Activated naive CD8-positive, alpha-beta T cell (primary cell): Measurements from ENCODE around the gene PAPSS2.

Experiments used
- H3K27ac Mint-ChIP-seq: one replicate; pipeline ENCODE4 v1.8.0; 2021; ENCODE audit warnings: mixed read lengths
- H3K27me3 Mint-ChIP-seq: one replicate; pipeline ENCODE4 v1.8.0; 2021; ENCODE audit warnings: mixed read lengths
- H3K36me3 Mint-ChIP-seq: one replicate; pipeline ENCODE4 v1.8.0; 2021; ENCODE audit warnings: mixed read lengths
- H3K4me1 Mint-ChIP-seq: one replicate; pipeline ENCODE4 v1.8.0; 2021; ENCODE audit warnings: low read depth, mixed read lengths
- H3K4me3 Mint-ChIP-seq: one replicate; pipeline ENCODE4 v1.8.0; 2021; ENCODE audit warnings: mild to moderate bottlenecking, mixed read lengths
- H3K9me3 Mint-ChIP-seq: one replicate; pipeline ENCODE4 v1.8.0; 2021; ENCODE audit warnings: low read depth, mixed read lengths

PAPSS2 gene

DNA sequence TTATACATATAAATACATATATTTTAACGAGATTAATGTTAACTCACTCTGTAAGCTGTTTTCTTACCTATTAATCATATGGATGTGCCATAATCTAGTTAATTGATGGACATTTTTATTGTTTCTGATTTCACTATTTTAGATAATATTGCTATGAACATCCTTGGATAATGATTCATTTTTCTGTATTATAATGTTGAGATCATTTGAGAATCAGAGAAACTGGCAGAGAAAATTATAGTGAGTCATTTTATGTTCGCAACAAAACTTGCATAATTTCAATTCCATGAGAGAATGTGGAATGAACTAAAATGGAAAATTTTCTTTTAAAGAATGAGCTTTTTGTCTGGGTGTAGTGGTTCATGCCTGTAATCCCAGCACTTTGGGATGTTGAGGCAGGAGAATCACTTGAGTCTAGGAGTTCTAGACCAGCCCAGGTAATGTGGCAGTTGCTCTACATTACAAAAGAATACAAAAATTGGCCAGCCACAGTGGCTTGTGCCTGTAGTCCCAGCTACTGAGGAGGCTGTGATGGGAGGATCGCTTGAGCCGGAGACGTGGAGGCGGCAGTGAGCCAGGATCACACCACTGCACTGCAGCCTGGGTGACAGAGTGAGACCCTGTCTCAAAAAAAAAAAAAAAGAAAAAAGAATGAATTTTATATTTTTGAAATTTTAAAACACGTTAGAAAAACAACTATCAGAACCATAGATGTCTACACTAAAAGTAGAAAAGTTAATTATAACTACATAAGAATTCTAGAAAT, 40.5 kb downstream of the PAPSS2 start:
- Mint-ChIP-seq H3K4me3 (no peak overlapping the region), H3K36me3 (no peaks in the 10 kb centered on the region), H3K27me3 (peaks cover 2% of the 10 kb centered on the region), H3K9me3 (no peaks in the 10 kb centered on the region), H3K4me1 (no peaks in the 10 kb centered on the region), H3K27ac (no peak overlapping the region)

DNA sequence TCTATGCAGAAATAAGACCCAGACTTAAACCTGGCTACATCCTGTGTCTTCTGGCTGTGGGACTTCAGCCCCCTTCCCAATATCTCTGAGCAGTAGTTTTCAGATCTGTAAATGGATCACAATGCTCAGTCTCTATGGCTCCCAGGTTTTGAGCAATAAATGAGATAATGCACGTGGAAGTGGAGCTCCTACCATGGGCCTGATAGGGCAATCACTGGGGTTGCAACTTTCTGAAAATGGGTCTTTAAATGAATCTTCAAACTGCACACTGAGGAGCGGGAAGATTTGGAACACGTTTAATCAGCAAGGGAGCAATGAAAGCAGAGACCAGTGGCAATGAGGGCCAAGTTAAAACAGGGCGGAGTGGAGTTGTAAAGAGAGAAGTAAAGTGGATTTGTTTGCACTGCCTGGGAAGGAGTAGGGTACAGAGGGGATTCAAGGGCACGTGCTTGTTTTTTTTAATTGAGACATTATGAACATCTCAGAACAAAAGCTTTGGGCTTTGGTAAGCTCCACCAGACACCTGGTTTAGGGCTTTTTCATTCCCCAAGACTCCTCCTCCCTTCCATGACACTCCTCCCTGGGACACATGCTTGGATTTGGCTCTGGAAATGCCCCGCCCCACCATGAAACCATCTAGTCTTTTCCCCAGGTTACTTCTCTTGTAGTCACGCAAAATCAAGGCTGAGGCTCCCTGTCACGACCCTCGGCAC, 42.7 kb downstream of the PAPSS2 start:
- no peaks in the 10 kb centered on the region for H3K9me3 Mint-ChIP-seq

DNA sequence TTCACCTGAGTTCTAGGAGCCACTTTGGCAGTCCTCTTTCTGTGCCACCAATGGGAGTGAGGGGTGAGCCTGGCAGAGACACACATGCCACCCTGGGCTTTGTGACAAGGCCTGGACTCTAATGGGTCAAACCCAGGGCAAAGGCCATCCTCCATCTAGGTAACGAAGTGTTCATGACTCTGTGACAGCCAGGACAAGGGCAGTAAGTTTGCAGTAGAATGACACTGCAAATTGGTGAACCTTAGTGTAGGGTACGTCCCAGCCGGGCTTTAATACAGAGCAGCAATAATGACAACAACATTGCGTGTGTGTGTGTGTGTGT, 43.3 kb downstream of the PAPSS2 start:
- no peaks in the 10 kb centered on the region for H3K9me3 Mint-ChIP-seq
- H3K4me1 Mint-ChIP-seq, result no peaks in the 10 kb centered on the region
- H3K27ac Mint-ChIP-seq, result no peak overlapping the region
- H3K4me3 Mint-ChIP-seq, result no peak overlapping the region
- no peaks in the 10 kb centered on the region for H3K36me3 Mint-ChIP-seq
- H3K27me3 Mint-ChIP-seq, result peaks cover 4% of the 10 kb centered on the region

More for the DNA sequence above, 42.7 kb downstream of the PAPSS2 start:
- Mint-ChIP-seq H3K4me1 (no peaks in the 10 kb centered on the region), H3K27me3 (peaks cover 4% of the 10 kb centered on the region), H3K27ac (no peak overlapping the region), H3K36me3 (no peaks in the 10 kb centered on the region), H3K4me3 (no peak overlapping the region)

DNA sequence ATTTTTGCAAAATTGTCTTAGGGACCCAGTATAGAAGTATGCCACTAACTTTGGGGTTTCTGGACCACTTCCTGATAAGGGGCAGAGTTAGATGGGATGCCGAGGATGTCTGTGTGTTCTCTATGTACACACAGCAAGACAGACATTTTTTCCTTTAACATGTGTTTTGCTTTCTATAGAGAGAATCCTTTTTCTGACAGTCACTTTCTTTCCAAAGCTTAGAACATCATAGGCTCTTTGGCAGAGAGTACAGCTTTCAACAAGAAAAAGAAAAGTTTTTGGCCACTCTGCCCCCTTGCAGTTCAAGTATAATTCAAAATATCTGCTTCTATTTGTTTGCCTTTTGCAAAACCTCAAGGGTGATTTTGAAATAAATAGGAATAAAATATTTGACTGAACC, 44.1 kb downstream of the PAPSS2 start:
- Mint-ChIP-seq H3K27me3 (peaks cover 3% of the 10 kb centered on the region), H3K36me3 (no peaks in the 10 kb centered on the region), H3K27ac (no peak overlapping the region), H3K9me3 (no peaks in the 10 kb centered on the region), H3K4me1 (no peaks in the 10 kb centered on the region), H3K4me3 (no peak overlapping the region)

DNA sequence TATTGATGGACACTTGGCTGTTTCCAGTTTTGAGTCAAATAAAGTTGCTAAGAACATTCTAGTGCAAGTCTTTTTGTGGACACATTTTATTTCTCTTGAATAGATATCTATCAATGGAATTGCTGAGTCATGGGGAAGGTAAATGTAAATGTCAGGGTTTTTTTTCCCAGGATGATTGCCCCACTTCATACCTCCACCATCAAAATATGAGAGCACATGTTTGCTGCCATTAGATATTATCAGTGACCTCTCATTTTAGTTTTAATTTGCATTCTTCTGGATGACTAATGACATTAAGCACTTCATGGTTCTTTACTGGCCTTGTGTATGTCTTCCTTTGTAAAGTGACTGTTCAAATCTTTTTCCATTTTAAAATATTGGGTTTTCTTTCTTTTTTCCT, 45.7 kb downstream of the PAPSS2 start:
- Mint-ChIP-seq H3K9me3 (no peaks in the 10 kb centered on the region), H3K4me1 (no peaks in the 10 kb centered on the region), H3K27me3 (peaks cover 3% of the 10 kb centered on the region), H3K36me3 (no peaks in the 10 kb centered on the region), H3K4me3 (no peak overlapping the region), H3K27ac (no peak overlapping the region)

DNA sequence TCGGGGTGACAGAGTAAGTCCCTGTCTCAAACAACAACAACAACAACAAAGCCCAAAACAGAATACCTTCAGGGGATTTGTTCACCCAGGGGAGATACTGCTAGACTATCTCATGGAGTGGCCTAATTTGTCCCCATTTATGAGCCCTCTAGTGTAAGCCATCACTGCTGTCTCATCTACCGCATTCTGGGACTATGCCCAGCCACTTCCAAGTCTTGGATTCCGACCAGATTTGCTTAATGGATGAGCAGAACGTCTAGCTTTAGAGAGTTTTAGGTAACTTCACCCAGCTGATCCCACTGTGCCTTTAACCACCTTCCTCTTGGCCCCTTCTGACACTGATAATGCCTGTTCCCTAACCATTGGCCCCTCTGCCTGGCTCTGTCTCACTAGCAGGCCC, 47.1 kb downstream of the PAPSS2 start:
- Mint-ChIP-seq H3K4me3 (no peak overlapping the region), H3K27ac (no peak overlapping the region), H3K36me3 (no peaks in the 10 kb centered on the region), H3K27me3 (peaks cover 3% of the 10 kb centered on the region), H3K4me1 (no peaks in the 10 kb centered on the region), H3K9me3 (no peaks in the 10 kb centered on the region)

DNA sequence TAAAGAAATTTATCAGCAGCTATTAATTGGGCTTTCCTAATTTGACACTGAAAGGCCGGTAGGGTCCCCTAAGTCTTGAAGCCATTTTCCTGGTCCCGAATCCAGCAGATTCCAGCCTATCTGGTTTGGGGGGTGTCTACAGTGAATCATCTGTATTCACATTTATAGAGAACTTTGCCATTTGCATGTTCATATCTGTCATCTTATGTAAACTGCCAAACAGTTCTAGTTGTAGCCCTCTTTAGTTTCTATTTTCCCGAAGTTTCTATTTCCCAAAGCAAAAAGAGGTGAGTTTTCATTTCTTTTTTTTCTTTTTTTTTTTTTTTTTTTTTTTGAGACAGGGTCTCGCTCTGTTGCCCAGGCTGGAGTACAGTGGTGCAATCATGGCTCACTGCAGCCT, 47.6 kb downstream of the PAPSS2 start:
- H3K27ac Mint-ChIP-seq, result no peak overlapping the region
- H3K27me3 Mint-ChIP-seq, result peaks cover 3% of the 10 kb centered on the region
- H3K36me3 Mint-ChIP-seq, result no peaks in the 10 kb centered on the region
- H3K9me3 Mint-ChIP-seq, result no peaks in the 10 kb centered on the region
- H3K4me1 Mint-ChIP-seq, result no peaks in the 10 kb centered on the region
- H3K4me3 Mint-ChIP-seq, result no peak overlapping the region

DNA sequence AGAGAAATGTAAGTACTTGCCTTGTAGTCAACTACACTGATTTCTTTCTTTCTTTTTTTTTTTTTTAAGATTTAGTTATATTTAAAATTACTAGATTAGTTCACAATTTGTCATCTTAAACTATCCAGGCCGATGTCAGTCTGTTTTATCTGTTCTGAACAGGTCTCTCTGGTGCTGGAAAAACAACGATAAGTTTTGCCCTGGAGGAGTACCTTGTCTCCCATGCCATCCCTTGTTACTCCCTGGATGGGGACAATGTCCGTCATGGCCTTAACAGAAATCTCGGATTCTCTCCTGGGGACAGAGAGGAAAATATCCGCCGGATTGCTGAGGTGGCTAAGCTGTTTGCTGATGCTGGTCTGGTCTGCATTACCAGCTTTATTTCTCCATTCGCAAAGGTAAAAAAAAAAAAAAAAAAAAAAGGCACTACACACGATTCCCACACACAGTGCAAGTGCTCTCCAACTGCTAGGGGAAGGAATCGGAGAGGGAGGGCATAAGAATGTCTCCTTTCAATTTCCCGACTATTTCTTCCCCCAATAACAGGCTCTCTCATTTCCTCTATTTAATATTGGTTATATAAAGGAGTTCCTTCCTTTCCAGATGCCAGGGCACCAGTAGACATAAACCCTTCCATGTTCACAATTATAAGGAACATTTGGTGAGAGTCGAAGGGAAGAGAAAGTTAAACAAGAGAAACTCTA, 53.4 kb downstream of the PAPSS2 start:
- H3K36me3 Mint-ChIP-seq, result no peaks in the 10 kb centered on the region
- H3K4me3 Mint-ChIP-seq, result no peak overlapping the region
- peaks cover 3% of the 10 kb centered on the region for H3K27me3 Mint-ChIP-seq
- no peaks in the 10 kb centered on the region for H3K9me3 Mint-ChIP-seq
- no peak overlapping the region for H3K27ac Mint-ChIP-seq
- no peaks in the 10 kb centered on the region for H3K4me1 Mint-ChIP-seq

DNA sequence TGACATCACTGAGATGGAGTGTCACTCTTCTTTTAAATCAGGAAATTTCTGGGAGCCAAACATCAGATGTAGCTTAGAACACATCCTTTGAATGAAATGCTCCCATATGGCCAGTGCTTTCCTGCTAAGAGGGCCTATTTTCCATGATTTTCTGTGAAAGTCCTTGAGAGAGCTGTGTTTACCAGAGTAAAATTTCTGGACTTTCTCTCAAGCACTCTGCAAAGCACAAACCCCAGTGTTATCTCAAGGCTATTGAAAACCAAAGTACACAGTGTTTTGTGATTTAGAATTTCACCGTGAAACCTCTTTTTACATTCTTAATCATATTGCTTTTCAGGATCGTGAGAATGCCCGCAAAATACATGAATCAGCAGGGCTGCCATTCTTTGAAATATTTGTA, 54.0 kb downstream of the PAPSS2 start:
- Mint-ChIP-seq H3K27ac (no peak overlapping the region), H3K4me3 (no peak overlapping the region), H3K9me3 (no peaks in the 10 kb centered on the region), H3K4me1 (no peaks in the 10 kb centered on the region), H3K27me3 (peaks cover 3% of the 10 kb centered on the region), H3K36me3 (no peaks in the 10 kb centered on the region)

DNA sequence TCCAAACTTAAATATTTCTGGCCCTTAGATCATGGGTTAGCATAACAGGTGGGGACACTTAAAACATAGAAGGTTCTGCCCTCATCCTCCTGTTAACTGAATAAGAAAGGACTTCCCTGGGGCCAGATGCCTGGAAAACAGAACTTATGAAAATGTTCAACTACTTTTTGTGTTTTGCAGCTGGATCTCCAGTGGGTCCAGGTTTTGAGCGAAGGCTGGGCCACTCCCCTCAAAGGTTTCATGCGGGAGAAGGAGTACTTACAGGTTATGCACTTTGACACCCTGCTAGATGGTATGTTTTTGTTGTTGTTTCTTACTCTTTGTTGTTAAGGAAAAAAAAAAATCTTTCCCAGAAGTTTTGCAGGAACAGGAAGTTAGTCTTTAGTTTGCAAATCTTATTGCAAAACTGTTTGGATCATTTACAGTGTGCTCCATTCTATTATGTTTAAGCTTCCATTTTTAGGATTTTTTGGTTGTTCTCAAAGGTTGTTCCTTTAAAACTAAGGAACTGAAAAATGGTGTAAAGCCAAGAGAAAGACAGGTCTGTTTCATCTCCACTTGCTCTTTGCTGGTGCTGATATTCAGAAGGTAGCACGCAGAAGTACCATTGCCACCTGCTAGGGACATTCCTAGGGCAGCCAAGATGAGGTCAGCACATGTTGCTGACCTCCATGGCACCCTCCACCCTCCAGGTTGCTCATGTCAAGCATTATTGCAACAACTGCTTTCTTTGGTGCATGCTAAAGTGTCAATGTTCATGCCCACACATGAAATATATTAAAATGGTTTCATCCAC, 56.1 kb downstream of the PAPSS2 start:
- Mint-ChIP-seq H3K4me3 (no peak overlapping the region), H3K27ac (no peak overlapping the region), H3K4me1 (no peaks in the 10 kb centered on the region), H3K36me3 (no peaks in the 10 kb centered on the region), H3K9me3 (no peaks in the 10 kb centered on the region), H3K27me3 (peaks cover 3% of the 10 kb centered on the region)

DNA sequence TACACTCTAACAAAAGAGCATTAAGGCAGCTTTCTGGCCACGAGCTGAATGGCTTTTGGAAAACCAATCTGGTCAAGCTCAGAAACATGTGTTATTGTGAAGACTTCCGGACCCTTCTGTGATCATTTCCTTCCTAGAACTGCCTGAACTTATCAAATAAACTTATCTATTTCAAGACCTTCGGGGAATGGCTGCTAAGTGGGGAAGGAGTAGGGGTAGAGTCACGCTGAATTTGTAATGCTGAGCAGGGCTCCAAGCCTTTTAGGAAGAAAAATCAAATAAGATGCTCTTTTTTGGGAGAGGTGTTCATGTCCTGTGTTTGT, 56.6 kb downstream of the PAPSS2 start:
- no peak overlapping the region for H3K4me3 Mint-ChIP-seq
- H3K36me3 Mint-ChIP-seq, result no peaks in the 10 kb centered on the region
- no peaks in the 10 kb centered on the region for H3K4me1 Mint-ChIP-seq
- H3K27ac Mint-ChIP-seq, result no peak overlapping the region
- no peaks in the 10 kb centered on the region for H3K9me3 Mint-ChIP-seq
- H3K27me3 Mint-ChIP-seq, result peaks cover 6% of the 10 kb centered on the region

DNA sequence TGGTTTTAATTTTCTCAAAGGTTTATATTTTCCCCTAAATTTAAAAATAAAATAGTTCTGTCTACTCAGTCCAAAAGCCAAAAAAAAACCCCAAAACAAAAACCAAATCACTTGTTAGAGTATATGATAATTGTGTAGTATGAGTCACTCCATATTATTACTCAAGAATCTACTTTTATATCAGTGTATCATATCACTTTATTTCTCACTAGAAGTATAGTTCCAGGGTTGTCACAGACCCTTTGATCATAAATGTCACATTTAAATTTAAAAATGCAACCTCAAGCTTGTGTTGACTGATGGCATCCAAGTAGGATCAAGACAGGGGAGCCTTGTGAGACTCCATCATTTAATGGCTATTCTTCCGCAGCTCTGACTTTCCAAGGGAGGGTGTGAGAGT, 61.0 kb downstream of the PAPSS2 start:
- peaks cover 10% of the 10 kb centered on the region for H3K27me3 Mint-ChIP-seq
- no peaks in the 10 kb centered on the region for H3K36me3 Mint-ChIP-seq
- no peaks in the 10 kb centered on the region for H3K4me1 Mint-ChIP-seq
- no peak overlapping the region for H3K4me3 Mint-ChIP-seq
- H3K9me3 Mint-ChIP-seq, result no peaks in the 10 kb centered on the region
- H3K27ac Mint-ChIP-seq, result no peak overlapping the region

DNA sequence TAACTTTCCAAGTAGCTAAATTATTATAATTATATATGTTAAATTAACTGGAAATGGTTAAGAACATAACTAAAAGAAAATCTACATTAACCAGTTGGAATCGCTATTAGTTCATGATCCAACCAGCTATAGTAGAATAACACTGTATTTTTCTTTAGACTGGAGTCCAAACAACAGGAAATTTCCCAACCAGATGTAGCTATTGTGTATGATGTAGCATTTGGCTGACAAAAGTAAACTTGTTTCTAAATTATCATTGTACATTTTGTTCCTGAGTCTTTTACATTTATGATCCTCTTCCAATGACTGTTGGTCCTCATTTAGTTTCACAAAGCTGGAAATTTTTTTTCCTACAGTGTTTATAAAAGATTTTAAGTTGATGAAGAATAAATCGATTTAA, 62.1 kb downstream of the PAPSS2 start:
- no peak overlapping the region for H3K27ac Mint-ChIP-seq
- no peaks in the 10 kb centered on the region for H3K4me1 Mint-ChIP-seq
- no peak overlapping the region for H3K4me3 Mint-ChIP-seq
- peaks cover 10% of the 10 kb centered on the region for H3K27me3 Mint-ChIP-seq
- no peaks in the 10 kb centered on the region for H3K9me3 Mint-ChIP-seq
- no peaks in the 10 kb centered on the region for H3K36me3 Mint-ChIP-seq

DNA sequence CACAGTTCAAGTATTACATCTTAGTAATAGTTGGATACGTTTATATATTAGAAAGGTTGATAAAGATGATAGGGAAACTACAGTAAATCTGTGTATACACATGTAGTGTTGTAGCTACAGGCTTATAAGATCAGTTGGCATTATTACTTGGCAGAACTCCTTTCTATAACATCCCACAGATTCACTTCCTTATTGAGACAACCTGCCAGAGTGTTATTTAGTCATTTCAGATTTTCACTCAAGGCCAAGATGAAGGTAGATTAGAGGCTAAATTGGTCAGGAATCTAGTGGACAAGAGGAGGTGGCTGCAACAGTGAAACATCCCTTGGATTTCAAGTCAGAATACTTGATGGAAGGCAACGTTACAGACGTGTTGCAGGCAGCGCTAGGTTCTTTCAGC, 63.0 kb downstream of the PAPSS2 start:
- peaks cover 9% of the 10 kb centered on the region for H3K27me3 Mint-ChIP-seq

DNA sequence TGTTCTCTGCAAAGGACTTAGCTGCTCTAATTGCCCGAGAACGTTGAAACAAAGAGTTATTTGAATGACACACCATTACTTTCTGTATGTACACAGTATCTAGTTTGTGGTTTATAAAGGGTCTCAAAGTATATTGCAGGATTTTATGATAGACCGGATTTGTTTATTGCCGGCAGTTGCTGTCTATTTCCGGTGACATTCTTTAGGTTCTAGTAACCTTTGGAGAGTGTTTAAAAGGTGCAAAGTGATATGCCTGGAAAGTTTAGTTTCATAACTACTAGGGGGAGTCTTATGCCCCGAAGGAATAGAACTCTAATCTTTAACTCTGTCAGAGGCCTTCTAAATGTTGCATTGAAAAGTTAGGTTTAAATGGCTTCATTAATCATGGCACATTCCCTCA, 63.8 kb downstream of the PAPSS2 start:
- Mint-ChIP-seq H3K27ac (no peak overlapping the region), H3K27me3 (peaks cover 10% of the 10 kb centered on the region), H3K4me1 (no peaks in the 10 kb centered on the region), H3K36me3 (no peaks in the 10 kb centered on the region), H3K9me3 (no peaks in the 10 kb centered on the region), H3K4me3 (no peak overlapping the region)

More for the DNA sequence above, 63.0 kb downstream of the PAPSS2 start:
- H3K4me3 Mint-ChIP-seq, result no peak overlapping the region
- H3K27ac Mint-ChIP-seq, result no peak overlapping the region
- no peaks in the 10 kb centered on the region for H3K4me1 Mint-ChIP-seq
- no peaks in the 10 kb centered on the region for H3K9me3 Mint-ChIP-seq
- H3K36me3 Mint-ChIP-seq, result no peaks in the 10 kb centered on the region
